ENCODE measurements around the gene IL32.

- TF ChIP-seq RFX5 (IDR thresholded peaks at IDR 0.05): no peak
- TF ChIP-seq RAD21 (conservative IDR thresholded peaks at IDR 0.05 in 1 of 2, IDR thresholded peaks at IDR 0.05 in 1 of 2): no peak
- TF ChIP-seq JUN (IDR thresholded peaks at IDR 0.05): no peak
- TF ChIP-seq, protein P1, sequence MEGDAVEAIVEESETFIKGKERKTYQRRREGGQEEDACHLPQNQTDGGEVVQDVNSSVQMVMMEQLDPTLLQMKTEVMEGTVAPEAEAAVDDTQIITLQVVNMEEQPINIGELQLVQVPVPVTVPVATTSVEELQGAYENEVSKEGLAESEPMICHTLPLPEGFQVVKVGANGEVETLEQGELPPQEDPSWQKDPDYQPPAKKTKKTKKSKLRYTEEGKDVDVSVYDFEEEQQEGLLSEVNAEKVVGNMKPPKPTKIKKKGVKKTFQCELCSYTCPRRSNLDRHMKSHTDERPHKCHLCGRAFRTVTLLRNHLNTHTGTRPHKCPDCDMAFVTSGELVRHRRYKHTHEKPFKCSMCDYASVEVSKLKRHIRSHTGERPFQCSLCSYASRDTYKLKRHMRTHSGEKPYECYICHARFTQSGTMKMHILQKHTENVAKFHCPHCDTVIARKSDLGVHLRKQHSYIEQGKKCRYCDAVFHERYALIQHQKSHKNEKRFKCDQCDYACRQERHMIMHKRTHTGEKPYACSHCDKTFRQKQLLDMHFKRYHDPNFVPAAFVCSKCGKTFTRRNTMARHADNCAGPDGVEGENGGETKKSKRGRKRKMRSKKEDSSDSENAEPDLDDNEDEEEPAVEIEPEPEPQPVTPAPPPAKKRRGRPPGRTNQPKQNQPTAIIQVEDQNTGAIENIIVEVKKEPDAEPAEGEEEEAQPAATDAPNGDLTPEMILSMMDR (IDR thresholded peaks at IDR 0.05): no peak
- no peak for TF ChIP-seq BHLHE40 (IDR thresholded peaks at IDR 0.05; ENCODE audit: low read depth, low read length)
- no peak for TF ChIP-seq POLR2A (IDR thresholded peaks at IDR 0.05; ENCODE audit: low read length)
- no peak for TF ChIP-seq CHD2 (IDR thresholded peaks at IDR 0.05; ENCODE audit: low read length, partially characterized antibody)
- no peak for TF ChIP-seq GATA3 (IDR thresholded peaks at IDR 0.05; ENCODE audit: borderline replicate concordance)
- no peak for TF ChIP-seq HOXB5 (CRISPR knock-in tag; IDR thresholded peaks at IDR 0.05)
- no peak for TF ChIP-seq SMC3 (IDR thresholded peaks at IDR 0.05)
Measured at GRCh38 chr16:3097266-3097665, 31.8 kb downstream of the IL32 start.

All from A549 (cell line).